ENCODE results near the gene FAM180A.

The FAM180A gene

GRCh38 chr7:135721198-135721820, 27.3 kb downstream of the FAM180A start:
- Histone ChIP-seq H2BK5ac (ENCODE audit: low read depth, low read length, poor library complexity) (no peak overlapping the region), H2BK12ac (ENCODE audit: low read length) (peak overlapping the region; percentile 30), H4K91ac (ENCODE audit: low read depth, low read length) (peak overlapping the region; percentile 3), H2AFZ (ENCODE audit: insufficient read depth, low read length, poor library complexity) (no peak overlapping the region), H2AK5ac (ENCODE audit: low read length) (peak overlapping the region; percentile 70), H3K36me3 (ENCODE audit: control insufficient read depth in 1 of 2, insufficient read depth in 2 of 2, low read length in 2 of 2) (peaks cover 0 to 3% of the 10 kb centered on the region in 2 experiments), H3K23ac (ENCODE audit: low read length) (no peak overlapping the region), H3K79me1 (ENCODE audit: low read length) (peaks cover 19% of the 10 kb centered on the region), H4K8ac (ENCODE audit: low read depth, low read length) (no peak overlapping the region), H3K4me2 (ENCODE audit: low read length) (no peak overlapping the region), H2BK120ac (ENCODE audit: insufficient read depth, low read length, poor library complexity) (peak overlapping the region; percentile 26), H4K12ac (ENCODE audit: low read depth, low read length) (no peak overlapping the region), H3K27ac (ENCODE audit: low read depth, low read length) (no peak overlapping the region), H3K9me3 (ENCODE audit: insufficient read depth, low read depth, low read length) (peaks cover 2% of the 10 kb centered on the region), H3K4me3 (ENCODE audit: low read depth, low read length) (no peak overlapping the region), H3K9ac (ENCODE audit: low read length) (no peak overlapping the region), H3K4me1 (ENCODE audit: control insufficient read depth in 1 of 2, insufficient read depth in 2 of 2, low read length in 2 of 2) (peaks cover 12 to 14% of the 10 kb centered on the region in 2 experiments), H3K18ac (ENCODE audit: low read length) (no peak overlapping the region), H3K14ac (ENCODE audit: low read length) (peak overlapping the region; percentile 25), H3K27me3 (ENCODE audit: insufficient read depth, low read length) (no peaks in the 10 kb centered on the region), H3K4ac (ENCODE audit: low read depth, low read length) (no peak overlapping the region), H3K79me2 (ENCODE audit: control insufficient read depth, insufficient read depth, low read length, poor library complexity) (no peaks in the 10 kb centered on the region)
- WGBS (ENCODE audit: extremely low coverage, insufficient coverage, insufficient read length) = no CpG with 5 or more reads among the region's 21 CpGs
- no peak for DNase-seq

GRCh38 chr7:135719688-135720087, 28.9 kb downstream of the FAM180A start:
- no CpG with 5 or more reads among the region's 2 CpGs for whole genome bisulfite sequencing (ENCODE audit: extremely low coverage, insufficient coverage, insufficient read length)
- no peak overlapping the region for H4K12ac ChIP-seq (ENCODE audit: low read depth, low read length)

GRCh38 chr7:135718794-135719437, 29.7 kb downstream of the FAM180A start:
- Histone ChIP-seq H3K4me2 (ENCODE audit: low read length) (no peak overlapping the region), H3K18ac (ENCODE audit: low read length) (no peak overlapping the region), H2BK12ac (ENCODE audit: low read length) (peak overlapping the region; percentile 60), H3K79me1 (ENCODE audit: low read length) (peaks cover 34% of the 10 kb centered on the region), H3K4ac (ENCODE audit: low read depth, low read length) (no peak overlapping the region), H3K79me2 (ENCODE audit: control insufficient read depth, insufficient read depth, low read length, poor library complexity) (peaks cover 3% of the 10 kb centered on the region), H3K4me3 (ENCODE audit: low read depth, low read length) (no peak overlapping the region), H4K8ac (ENCODE audit: low read depth, low read length) (peak overlapping the region; percentile 36), H3K27me3 (ENCODE audit: insufficient read depth, low read length) (no peaks in the 10 kb centered on the region), H3K14ac (ENCODE audit: low read length) (no peak overlapping the region), H4K12ac (ENCODE audit: low read depth, low read length) (no peak overlapping the region), H3K9ac (ENCODE audit: low read length) (no peak overlapping the region), H2BK120ac (ENCODE audit: insufficient read depth, low read length, poor library complexity) (peak overlapping the region; percentile 36), H4K91ac (ENCODE audit: low read depth, low read length) (peak overlapping the region; percentile 63), H3K36me3 (ENCODE audit: control insufficient read depth in 1 of 2, insufficient read depth in 2 of 2, low read length in 2 of 2) (peaks cover 0 to 5% of the 10 kb centered on the region in 2 experiments), H2BK5ac (ENCODE audit: low read depth, low read length, poor library complexity) (no peak overlapping the region), H3K23ac (ENCODE audit: low read length) (no peak overlapping the region), H3K27ac (ENCODE audit: low read depth, low read length) (no peak overlapping the region), H3K4me1 (ENCODE audit: control insufficient read depth in 1 of 2, insufficient read depth in 2 of 2, low read length in 2 of 2) (peaks cover 16 to 29% of the 10 kb centered on the region in 2 experiments), H2AK5ac (ENCODE audit: low read length) (peak overlapping the region; percentile 32), H3K9me3 (ENCODE audit: insufficient read depth, low read depth, low read length) (peaks cover 2% of the 10 kb centered on the region), H2AFZ (ENCODE audit: insufficient read depth, low read length, poor library complexity) (no peak overlapping the region)
- DNase-seq = no peak
- no CpG with 5 or more reads among the region's 7 CpGs for WGBS (ENCODE audit: extremely low coverage, insufficient coverage, insufficient read length)

More at GRCh38 chr7:135719688-135720087, 28.9 kb downstream of the FAM180A start:
- H2BK5ac ChIP-seq (ENCODE audit: low read depth, low read length, poor library complexity) = peak overlapping the region; percentile 28
- no peak overlapping the region for H2AK5ac ChIP-seq (ENCODE audit: low read length)
- peak overlapping the region; percentile 28 for H4K8ac ChIP-seq (ENCODE audit: low read depth, low read length)
- H2BK120ac ChIP-seq (ENCODE audit: insufficient read depth, low read length, poor library complexity) = peak overlapping the region; percentile 24
- H3K14ac ChIP-seq (ENCODE audit: low read length) = peak overlapping the region; percentile 33
- peaks cover 12 to 24% of the 10 kb centered on the region in 2 experiments for H3K4me1 ChIP-seq (ENCODE audit: control insufficient read depth in 1 of 2, insufficient read depth in 2 of 2, low read length in 2 of 2)
- H2BK12ac ChIP-seq (ENCODE audit: low read length) = peak overlapping the region; percentile 63
- no peak overlapping the region for H3K23ac ChIP-seq (ENCODE audit: low read length)
- H3K27me3 ChIP-seq (ENCODE audit: insufficient read depth, low read length) = no peaks in the 10 kb centered on the region
- H3K4ac ChIP-seq (ENCODE audit: low read depth, low read length) = no peak overlapping the region
- no peak overlapping the region for H3K27ac ChIP-seq (ENCODE audit: low read depth, low read length)
- peaks cover 0 to 5% of the 10 kb centered on the region in 2 experiments for H3K36me3 ChIP-seq (ENCODE audit: control insufficient read depth in 1 of 2, insufficient read depth in 2 of 2, low read length in 2 of 2)
- H3K79me1 ChIP-seq (ENCODE audit: low read length) = peaks cover 31% of the 10 kb centered on the region
- peaks cover 2% of the 10 kb centered on the region for H3K9me3 ChIP-seq (ENCODE audit: insufficient read depth, low read depth, low read length)
- no peak overlapping the region for H3K4me2 ChIP-seq (ENCODE audit: low read length)
- no peak overlapping the region for H3K9ac ChIP-seq (ENCODE audit: low read length)
- no peaks in the 10 kb centered on the region for H3K79me2 ChIP-seq (ENCODE audit: control insufficient read depth, insufficient read depth, low read length, poor library complexity)
- H2AFZ ChIP-seq (ENCODE audit: insufficient read depth, low read length, poor library complexity) = no peak overlapping the region
- no peak overlapping the region for H3K18ac ChIP-seq (ENCODE audit: low read length)
- DNase-seq = no peak
- H4K91ac ChIP-seq (ENCODE audit: low read depth, low read length) = peak overlapping the region; percentile 68
- no peak overlapping the region for H3K4me3 ChIP-seq (ENCODE audit: low read depth, low read length)

- peaks cover 20 to 35% of the 10 kb centered on the region in 2 experiments for H3K4me1 ChIP-seq (ENCODE audit: control insufficient read depth in 1 of 2, insufficient read depth in 2 of 2, low read length in 2 of 2)
- peak overlapping the region; percentile 47 for H2BK12ac ChIP-seq (ENCODE audit: low read length)
- no peak overlapping the region for H3K4me2 ChIP-seq (ENCODE audit: low read length)
- H3K4ac ChIP-seq (ENCODE audit: low read depth, low read length) = no peak overlapping the region
- no peak overlapping the region for H3K9ac ChIP-seq (ENCODE audit: low read length)
- H2BK120ac ChIP-seq (ENCODE audit: insufficient read depth, low read length, poor library complexity) = no peak overlapping the region
- WGBS (ENCODE audit: extremely low coverage, insufficient coverage, insufficient read length) = no CpG with 5 or more reads among the region's 2 CpGs
- no peak overlapping the region for H2AFZ ChIP-seq (ENCODE audit: insufficient read depth, low read length, poor library complexity)
- peaks cover 40% of the 10 kb centered on the region for H3K79me1 ChIP-seq (ENCODE audit: low read length)
- H3K36me3 ChIP-seq (ENCODE audit: control insufficient read depth in 1 of 2, insufficient read depth in 2 of 2, low read length in 2 of 2) = peaks cover 0 to 5% of the 10 kb centered on the region in 2 experiments
- H2AK5ac ChIP-seq (ENCODE audit: low read length) = peak overlapping the region; percentile 75
- no peak overlapping the region for H3K18ac ChIP-seq (ENCODE audit: low read length)
- H4K12ac ChIP-seq (ENCODE audit: low read depth, low read length) = no peak overlapping the region
- H3K14ac ChIP-seq (ENCODE audit: low read length) = no peak overlapping the region
- H3K9me3 ChIP-seq (ENCODE audit: insufficient read depth, low read depth, low read length) = peaks cover 2% of the 10 kb centered on the region
- peak overlapping the region; percentile 52 for H4K91ac ChIP-seq (ENCODE audit: low read depth, low read length)
- no peak overlapping the region for H3K27ac ChIP-seq (ENCODE audit: low read depth, low read length)
- H3K4me3 ChIP-seq (ENCODE audit: low read depth, low read length) = no peak overlapping the region
- H3K23ac ChIP-seq (ENCODE audit: low read length) = no peak overlapping the region
- H2BK5ac ChIP-seq (ENCODE audit: low read depth, low read length, poor library complexity) = no peak overlapping the region
- H4K8ac ChIP-seq (ENCODE audit: low read depth, low read length) = no peak overlapping the region
- H3K27me3 ChIP-seq (ENCODE audit: insufficient read depth, low read length) = no peaks in the 10 kb centered on the region
- peaks cover 5% of the 10 kb centered on the region for H3K79me2 ChIP-seq (ENCODE audit: control insufficient read depth, insufficient read depth, low read length, poor library complexity)
- peak; percentile 32 to 36 for DNase-seq
Observed at GRCh38 chr7:135718219-135718618, 30.4 kb downstream of the FAM180A start.
